GM20000 (cell line): ENCODE results near the gene QRICH1.
A peak's percentile ranks its signal among the peaks of the same experiment; 100 is the strongest.

Experiments used
- DNase-seq: peaks from one replicate; pipeline ENCODE4 v3.0.0; 2012; ENCODE audit warnings: low spot score
- TF ChIP-seq, protein P1 (sequence below): IDR thresholded peaks from 2 replicates; pipeline ENCODE4 v1.5.1; 2012; ENCODE audit warnings: mild to moderate bottlenecking, control low read depth; ENCODE audit errors: extremely low read depth, missing control alignments

The QRICH1 gene

DNA sequence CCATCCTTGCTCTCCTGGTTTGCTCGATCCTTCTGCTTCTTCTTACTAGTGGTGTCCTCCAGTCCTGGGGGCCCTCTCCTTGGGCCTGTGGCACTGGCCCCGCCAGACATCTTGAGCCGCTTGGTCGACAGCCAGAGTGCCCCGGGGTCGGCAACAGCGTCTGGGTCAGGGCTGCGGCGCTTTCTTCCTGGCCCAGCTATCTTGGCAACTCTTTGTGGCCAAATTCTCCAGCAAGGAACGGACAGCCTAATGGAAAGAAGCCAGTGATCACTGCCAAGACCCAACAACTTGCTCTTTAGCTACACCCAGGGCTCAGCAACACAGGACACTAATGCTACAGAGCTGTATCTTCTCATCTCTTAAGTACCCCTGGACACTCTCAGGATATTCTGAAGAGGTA is 25.2 kb upstream of the QRICH1 start:
- DNase-seq: no peak
- TF ChIP-seq, protein P1, sequence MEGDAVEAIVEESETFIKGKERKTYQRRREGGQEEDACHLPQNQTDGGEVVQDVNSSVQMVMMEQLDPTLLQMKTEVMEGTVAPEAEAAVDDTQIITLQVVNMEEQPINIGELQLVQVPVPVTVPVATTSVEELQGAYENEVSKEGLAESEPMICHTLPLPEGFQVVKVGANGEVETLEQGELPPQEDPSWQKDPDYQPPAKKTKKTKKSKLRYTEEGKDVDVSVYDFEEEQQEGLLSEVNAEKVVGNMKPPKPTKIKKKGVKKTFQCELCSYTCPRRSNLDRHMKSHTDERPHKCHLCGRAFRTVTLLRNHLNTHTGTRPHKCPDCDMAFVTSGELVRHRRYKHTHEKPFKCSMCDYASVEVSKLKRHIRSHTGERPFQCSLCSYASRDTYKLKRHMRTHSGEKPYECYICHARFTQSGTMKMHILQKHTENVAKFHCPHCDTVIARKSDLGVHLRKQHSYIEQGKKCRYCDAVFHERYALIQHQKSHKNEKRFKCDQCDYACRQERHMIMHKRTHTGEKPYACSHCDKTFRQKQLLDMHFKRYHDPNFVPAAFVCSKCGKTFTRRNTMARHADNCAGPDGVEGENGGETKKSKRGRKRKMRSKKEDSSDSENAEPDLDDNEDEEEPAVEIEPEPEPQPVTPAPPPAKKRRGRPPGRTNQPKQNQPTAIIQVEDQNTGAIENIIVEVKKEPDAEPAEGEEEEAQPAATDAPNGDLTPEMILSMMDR: no peak

DNA sequence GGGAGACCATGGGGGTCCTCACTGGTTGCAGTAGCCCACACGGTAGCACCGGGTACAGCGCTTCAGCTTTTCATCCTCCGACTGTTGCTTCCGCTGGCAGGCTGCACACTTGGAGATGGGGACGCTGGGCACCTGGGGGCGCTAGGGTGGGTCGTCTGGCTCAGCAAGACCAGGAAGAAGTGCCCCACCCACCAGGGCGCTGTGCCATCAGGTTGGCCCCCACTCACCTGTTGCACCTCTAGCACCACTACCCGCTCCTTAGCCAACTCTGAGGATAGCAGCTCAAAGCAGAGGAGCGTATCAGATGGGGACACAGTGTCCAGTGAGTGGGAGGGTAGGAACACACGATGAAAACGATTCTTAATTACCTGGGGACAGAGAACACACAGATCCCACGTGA is 18.4 kb upstream of the QRICH1 start:
- TF ChIP-seq, protein P1: no peak
- no peak for DNase-seq

DNA sequence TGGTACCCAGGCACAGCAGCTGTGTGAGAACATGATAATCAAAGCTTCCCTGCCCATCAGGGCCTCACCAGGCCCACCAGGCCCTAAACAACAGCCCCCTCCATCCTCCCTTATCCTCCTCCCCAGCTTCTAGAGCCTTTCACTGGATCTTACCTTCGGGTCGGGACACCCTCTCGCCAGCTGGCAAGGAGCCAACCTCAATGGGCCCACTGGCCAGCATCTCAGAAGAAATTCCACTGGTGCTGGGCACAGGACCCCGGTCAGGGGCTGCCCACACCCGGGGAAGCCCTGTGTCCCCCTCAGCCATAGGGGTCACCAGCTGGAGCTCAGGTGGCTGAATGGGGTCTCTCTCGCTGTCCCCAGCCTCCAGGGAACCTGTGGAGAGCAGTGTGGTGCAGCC is 17.5 kb upstream of the QRICH1 start:
- TF ChIP-seq, protein P1: no peak
- DNase-seq: no peak

DNA sequence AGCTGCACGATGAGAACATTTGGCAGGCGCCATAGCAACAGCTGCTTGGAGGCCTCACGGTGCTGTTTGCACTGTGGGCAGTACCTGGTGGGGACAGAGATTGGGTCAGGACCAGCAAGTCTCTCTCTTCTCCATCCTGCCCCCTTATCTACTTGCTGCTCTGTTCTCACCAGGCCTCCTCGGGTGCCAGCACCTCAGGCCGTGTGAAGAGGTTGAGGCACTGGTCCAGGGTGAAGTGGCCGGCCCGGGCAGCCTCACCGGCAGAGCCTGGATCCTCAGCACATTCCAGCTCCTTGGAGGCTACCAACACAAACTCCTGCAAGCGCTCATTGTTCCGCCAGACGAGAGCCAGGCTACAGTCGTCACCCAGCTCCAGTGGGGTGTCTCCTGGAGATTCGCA is 16.9 kb upstream of the QRICH1 start:
- TF ChIP-seq, protein P1: no peak
- no peak for DNase-seq

DNA sequence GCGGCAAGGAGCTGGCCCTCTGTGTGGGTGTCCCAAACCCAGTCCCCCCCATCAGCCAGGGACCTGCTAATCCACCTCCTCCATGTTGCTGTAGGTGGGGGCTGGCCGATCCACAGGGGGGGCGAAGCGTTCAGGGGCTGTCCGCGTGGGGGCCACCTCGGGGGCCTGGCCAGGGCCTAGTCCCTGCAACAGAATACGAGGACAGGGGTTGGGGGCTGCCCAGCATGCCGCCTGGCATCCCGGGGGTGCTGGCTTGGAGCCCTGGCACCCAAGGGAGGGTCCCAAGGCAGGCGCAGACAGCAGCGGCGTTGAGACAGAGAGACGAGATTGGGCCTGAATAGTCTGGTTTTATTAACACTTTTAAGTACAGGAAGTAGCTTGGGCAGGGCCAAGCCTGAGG is 14.5 kb upstream of the QRICH1 start:
- TF ChIP-seq, protein P1: no peak
- no peak for DNase-seq

DNA sequence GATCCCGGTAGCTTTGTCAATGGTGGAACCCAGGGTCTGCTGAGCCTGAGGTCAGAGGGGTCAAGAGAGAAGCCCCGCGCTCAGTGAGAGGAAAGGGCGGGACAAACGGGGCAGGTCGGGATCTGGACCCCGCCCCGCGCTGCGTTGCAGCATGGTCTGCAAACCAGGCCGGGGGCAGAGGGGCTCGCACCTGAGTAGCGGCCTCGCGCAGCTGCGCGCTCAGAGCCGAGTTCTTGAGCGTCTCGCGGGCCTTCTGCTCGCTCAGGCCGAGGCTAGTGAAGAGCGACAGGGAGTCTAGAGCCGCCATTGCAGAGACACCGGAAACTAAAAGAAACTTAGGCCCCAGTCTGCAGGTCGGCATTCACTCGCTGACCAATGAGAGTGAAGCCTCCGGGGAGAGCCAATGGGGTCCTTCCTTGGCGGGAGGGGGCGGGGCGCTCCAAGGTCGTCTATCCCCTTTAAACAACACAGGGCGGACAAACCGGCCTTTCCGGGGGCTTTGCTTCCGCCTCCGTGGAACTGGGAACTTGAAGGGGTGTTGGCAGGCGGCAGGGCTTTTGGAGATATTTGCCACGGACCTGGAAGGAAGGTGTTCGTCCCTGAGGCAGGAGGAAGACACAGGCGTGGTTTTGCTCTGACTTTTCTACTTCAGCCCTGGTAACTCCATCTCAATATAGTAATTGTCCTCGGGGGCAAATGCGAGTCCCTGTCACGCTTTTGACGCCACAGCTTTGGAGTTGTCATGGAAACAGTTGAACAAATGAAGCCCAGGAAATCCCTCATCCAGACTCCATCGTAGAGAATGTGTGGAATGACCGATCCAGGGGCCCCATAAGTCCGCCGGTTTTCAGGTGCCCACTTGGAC is 10.8 kb upstream of the QRICH1 start, which contains the start of gene QARS1:
Gene QARS1, minus strand, starts transcription at position 331 of the 865 bp plus-strand sequence. Its CDS starts 24 bp downstream, at position 307.
- TF ChIP-seq, protein P1: no peak
- DNase-seq: peak; percentile 97

DNA sequence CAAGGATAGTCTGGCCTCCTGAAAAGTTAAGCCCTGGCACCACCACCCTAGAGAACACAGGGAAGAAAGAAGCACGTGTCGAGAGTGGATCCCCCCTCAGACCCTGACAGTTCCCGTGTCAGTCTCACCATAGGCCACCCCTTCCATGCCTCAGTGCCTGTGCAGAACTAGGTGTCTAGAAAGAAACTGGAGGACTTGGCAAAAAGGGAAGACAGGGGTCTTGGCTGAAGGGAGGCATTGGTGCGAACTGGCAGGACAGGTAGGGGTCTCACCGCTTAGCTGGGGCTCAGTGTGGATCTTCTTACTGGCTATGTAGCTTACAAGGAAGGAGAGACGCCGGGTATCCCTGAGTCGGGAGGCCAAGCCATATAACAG is 10.2 kb upstream of the QRICH1 start:
- TF ChIP-seq, protein P1: no peak
- no peak for DNase-seq
